HG03575 (cell line): ENCODE results near the gene TRIM4.

Source experiments
- ATAC-seq: cut with Tn5 transposase; IDR thresholded peaks from one replicate; pipeline ENCODE4 v1.9.1; 2021; ENCODE audit not compliant: unreplicated experiment, insufficient number of reproducible peaks, low FRiP score; ENCODE audit errors: extremely low read depth

TRIM4 gene

DNA sequence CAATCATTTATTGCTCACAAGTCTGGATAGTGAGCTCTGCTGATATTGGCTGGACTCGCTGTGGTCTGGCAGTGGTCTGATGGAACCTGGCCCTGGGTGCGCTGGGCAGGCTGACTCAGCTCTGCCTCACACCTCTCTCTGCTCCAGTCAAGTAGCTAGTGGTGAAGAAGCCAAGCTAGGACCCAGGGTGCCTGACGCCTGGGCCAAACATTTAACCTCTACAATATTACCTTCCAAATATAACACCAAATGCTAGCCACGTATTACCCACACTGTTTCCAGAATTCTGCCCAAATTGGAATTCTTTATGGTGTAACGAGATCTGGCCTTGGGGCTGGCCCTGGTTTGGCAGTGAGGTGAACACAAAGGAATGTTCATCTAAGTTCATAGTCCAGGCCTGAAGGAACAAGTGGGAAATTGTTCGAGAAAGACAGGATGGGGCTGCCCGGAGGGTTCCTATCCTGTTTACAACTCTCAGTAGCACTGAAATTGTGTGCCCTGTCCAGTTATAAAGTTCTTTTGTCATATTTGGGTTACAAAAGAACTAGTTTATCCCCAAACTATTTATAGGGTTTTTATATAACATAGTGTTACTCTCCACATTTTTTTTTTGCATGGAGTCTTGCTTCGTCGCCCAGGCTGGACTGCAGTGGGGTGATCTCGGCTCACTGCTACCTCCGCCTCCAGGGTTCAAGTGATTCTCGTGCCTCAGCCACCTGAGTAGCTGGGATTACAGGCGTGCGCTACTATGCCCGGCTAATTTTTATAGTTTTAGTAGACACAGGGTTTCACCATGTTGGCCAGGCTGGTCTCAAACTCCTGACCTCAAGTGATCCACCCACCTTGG, 58.8 kb downstream of the TRIM4 start:
- no peak for ATAC-seq

DNA sequence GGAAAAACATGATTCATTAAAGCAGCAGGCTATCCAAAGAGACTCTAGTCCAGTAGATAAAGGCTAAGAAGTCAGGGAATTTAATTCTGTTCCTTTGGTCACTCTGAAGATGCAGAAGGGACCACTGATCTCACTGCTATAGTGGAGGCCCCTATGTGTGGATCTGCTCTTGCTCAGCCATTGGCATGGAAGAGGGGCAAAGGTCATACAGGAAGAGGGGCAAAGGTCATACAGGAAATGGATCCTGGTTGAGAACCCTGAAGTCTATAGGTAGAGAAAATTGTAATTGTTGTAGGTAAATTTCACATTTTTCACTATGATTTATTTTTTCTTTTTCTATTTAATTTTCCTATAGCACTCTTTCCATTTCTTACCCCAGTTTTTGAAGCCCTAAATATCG, 64.1 kb downstream of the TRIM4 start:
- no peak for ATAC-seq

DNA sequence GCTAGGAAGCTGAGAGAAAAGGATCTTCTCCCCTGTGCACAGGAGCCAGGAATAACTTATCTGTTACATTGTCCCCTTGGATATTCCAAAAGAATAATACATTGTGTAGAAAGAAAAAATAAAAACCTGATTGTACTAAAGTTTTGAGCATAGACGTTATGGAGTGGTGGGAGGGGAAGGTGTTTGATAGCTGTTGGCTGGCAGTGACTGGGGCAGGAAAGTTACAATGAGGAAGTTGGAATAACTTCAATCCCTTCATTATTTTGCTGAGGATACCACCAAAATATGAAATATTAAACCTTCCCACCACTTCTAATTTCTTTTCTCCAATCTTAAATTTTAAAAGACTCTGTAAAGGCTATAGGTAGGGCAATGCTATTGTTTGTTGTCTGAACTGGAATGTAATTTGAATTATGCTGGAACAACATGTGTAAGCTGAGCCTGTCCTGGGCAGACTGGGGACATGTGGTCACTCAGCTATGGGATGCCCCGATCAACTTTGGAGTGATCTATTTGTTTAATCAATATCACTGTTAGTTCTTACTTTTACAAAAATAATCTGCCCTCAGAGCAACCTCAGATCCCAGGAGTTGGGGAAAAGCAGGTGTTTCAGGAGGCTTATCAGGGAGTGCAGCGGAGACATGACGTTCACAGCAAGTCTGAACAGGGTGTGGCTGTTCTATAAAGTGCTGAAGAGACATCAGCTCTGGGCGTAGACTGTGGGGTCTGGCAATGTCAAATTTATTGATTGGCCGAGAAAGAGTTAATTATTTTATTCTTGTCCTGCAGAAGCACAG, 70.7 kb downstream of the TRIM4 start:
- ATAC-seq: no peak

DNA sequence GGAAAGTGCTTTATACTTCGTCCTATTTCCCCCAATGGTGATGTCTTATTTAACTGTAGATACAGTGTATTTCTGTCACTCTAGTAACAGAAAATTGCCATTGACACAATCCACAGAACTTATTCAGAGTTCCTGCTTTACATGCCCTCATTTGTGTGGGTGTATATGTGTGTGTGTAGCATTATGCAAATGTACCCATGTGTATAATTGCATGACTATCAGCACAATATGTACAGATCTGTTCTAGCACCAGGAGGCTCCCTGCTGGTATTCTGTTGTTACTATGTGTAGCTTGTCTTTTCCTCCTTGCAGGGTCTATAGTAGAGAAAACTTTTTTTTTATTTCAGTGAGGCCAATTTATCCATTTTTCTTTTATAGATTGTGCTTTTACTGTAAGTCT, 75.0 kb downstream of the TRIM4 start:
- ATAC-seq: no peak

DNA sequence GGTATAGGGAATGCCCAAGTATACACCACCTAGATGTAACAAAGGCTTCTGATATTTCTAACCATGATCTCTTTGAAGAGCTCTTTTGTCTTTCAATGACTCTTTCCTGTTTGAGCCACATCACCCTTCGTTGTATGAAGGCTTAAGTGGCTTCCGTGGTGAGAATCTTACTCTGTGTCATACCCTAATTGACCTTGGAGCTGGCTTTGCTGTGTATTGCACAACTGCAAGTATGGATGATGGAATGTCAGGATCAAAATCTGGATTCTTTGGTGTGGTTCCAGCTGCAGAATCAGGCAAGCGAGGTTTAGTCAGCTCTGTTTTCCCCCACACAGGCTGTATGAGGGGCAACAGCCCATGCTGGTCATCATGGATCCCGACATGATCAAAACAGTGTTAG, 75.5 kb downstream of the TRIM4 start:
- no peak for ATAC-seq

DNA sequence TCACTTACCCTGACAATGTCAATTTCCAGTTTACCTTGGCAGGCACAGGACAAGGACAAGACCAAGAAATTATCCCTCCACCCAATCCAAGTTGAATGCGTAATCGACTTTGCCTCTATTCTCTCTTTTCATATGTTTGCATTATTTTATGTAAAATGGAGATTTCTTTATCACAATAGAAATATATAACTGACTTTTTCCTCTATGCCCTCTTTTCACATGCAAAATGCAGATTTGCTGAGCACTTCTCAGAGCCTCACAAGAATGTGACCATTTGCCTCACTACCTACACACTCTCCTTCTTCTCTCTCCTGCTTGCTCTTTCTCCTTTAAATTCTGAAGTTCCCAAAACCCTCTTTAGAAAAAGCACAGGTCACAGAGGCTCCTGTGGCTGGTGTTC, 76.4 kb downstream of the TRIM4 start:
- ATAC-seq: no peak
